GM12874 (cell line): ENCODE measurements around the gene CSNK1A1.

Experiments used
- TF ChIP-seq, protein P1 (sequence below): IDR thresholded peaks from 2 replicates; pipeline ENCODE4 v1.5.1; 2011; ENCODE audit warnings: low read depth, mild to moderate bottlenecking, control low read depth, low read length, moderate library complexity; ENCODE audit not compliant: insufficient read depth

CSNK1A1 gene

GRCh38 chr5:149581192-149581861, 30.1 kb upstream of the CSNK1A1 start, which contains the start of gene ARHGEF37:
TSS of gene ARHGEF37 (plus strand) at chr5:149581498. CDS start at chr5:149597770, 16,272 bp downstream.
- TF ChIP-seq, protein P1, sequence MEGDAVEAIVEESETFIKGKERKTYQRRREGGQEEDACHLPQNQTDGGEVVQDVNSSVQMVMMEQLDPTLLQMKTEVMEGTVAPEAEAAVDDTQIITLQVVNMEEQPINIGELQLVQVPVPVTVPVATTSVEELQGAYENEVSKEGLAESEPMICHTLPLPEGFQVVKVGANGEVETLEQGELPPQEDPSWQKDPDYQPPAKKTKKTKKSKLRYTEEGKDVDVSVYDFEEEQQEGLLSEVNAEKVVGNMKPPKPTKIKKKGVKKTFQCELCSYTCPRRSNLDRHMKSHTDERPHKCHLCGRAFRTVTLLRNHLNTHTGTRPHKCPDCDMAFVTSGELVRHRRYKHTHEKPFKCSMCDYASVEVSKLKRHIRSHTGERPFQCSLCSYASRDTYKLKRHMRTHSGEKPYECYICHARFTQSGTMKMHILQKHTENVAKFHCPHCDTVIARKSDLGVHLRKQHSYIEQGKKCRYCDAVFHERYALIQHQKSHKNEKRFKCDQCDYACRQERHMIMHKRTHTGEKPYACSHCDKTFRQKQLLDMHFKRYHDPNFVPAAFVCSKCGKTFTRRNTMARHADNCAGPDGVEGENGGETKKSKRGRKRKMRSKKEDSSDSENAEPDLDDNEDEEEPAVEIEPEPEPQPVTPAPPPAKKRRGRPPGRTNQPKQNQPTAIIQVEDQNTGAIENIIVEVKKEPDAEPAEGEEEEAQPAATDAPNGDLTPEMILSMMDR, result no peak

- TF ChIP-seq, protein P1, result no peak
Measured at GRCh38 chr5:149580808-149581191, 29.6 kb upstream of the CSNK1A1 start.

- TF ChIP-seq, protein P1, result no peak
Measured at GRCh38 chr5:149578896-149579295, 27.7 kb upstream of the CSNK1A1 start.

DNA sequence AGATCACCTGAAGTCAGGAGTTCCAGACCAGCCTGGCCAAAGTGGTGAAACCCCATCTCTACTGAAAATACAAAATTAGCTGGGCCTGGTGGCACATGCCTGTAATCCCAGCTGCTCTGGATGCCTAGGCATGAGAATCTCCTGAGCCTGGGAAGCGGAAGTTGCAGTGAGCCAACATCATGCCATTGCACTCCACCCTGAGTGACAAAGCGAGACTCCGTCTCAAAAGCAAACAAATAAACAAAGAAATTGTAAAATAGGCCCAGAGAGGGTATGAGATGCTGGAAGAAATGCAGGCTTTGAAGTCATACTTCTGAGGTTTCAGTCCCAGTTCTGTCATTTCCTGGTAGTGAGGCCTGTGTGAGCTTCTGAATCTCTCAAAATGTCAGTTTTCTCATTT, 24.8 kb upstream of the CSNK1A1 start:
- TF ChIP-seq, protein P1, result no peak

DNA sequence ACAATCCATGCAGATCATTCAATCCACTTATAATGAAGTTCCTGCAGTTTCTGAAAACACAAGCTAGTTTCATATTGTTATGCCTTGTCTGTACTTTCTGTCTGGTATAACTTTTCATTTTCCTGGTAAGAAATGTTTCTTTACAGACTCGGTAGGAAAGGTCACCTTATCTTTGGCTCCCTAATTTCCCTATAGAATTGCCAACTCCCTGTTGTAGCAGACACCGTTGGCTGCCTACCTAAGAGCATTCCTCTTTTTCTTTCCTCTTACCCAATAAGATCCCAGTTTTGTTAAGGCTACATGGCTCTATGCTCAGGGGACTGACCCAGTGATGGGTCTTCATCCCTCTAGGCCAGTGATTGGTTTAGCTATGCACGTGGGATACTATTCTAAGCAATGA, 23.9 kb upstream of the CSNK1A1 start:
- TF ChIP-seq, protein P1, result no peak

GRCh38 chr5:149572576-149573231, 21.5 kb upstream of the CSNK1A1 start:
- TF ChIP-seq, protein P1, result no peak

- TF ChIP-seq, protein P1, result no peak
Measured at GRCh38 chr5:149572170-149572569, 20.9 kb upstream of the CSNK1A1 start.
